ENCODE results near the gene OR51G1. TPM values are rescaled to one million over a fixed set of nuclear protein-coding genes. Genes with fewer than 3 reads are reported as not detected.

Gene OR51G1
- total and polyA plus RNA-seq, 9 donors: not detected

DNA sequence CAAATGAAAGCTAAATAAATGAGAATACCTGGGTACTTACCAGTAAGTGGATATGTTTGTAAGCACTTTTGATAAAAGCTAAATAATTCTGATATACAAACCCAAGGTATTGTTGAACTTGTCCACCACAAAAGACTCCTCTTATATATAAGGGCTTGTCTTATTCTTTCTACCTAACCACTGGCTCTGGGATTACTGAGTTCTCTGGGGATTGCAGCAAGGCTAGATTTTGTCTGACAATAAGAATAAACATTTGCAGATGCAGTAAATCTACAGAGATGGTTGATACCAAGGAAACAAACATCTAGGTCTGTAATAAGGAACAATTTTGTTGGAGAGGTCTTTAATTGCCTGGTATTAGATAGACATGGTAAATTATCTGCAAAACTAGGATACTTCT is 23.4 kb upstream of the OR51G1 start, which contains the start of gene OR51A4:
Gene OR51A4 (minus strand): TSS at position 101 of the 400 bp plus-strand sequence. CDS start 505 bp downstream, outside the sequence.
- no peaks in the 10 kb centered on the region for H3K27me3 ChIP-seq

DNA sequence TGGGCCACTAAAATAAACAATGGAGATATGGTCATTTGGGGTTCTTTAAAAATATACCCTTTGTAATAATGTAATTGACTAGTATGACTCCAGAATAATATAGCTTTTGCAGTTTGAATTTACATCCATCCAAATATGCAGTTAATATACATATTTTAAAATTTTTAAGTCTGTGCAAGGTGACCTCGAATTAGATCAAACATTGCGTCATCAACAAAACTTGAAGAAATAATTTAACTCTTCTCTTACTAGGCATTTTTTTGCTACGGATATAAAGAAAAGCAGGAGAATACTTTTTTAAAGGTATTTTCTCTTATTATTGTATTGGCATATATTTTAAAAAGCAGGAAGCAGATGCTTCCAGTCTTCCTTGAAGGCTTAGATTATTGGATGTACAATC is 12.6 kb upstream of the OR51G1 start:
- 54 to 66% (median 65%) methylated on average over 3 of the region's 3 CpGs for WGBS, 3 donors
- H3K27ac ChIP-seq: no peak overlapping the region

More for the DNA sequence above, 23.4 kb upstream of the OR51G1 start, which contains the start of gene OR51A4:
- H3K4me3 ChIP-seq: no peak within 1 kb of the TSS
- TF ChIP-seq EP300 (IDR thresholded peaks at IDR 0.05) (no peak), POLR2A (IDR thresholded peaks at IDR 0.05) (no peak)
- TF ChIP-seq, protein P1, sequence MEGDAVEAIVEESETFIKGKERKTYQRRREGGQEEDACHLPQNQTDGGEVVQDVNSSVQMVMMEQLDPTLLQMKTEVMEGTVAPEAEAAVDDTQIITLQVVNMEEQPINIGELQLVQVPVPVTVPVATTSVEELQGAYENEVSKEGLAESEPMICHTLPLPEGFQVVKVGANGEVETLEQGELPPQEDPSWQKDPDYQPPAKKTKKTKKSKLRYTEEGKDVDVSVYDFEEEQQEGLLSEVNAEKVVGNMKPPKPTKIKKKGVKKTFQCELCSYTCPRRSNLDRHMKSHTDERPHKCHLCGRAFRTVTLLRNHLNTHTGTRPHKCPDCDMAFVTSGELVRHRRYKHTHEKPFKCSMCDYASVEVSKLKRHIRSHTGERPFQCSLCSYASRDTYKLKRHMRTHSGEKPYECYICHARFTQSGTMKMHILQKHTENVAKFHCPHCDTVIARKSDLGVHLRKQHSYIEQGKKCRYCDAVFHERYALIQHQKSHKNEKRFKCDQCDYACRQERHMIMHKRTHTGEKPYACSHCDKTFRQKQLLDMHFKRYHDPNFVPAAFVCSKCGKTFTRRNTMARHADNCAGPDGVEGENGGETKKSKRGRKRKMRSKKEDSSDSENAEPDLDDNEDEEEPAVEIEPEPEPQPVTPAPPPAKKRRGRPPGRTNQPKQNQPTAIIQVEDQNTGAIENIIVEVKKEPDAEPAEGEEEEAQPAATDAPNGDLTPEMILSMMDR (IDR thresholded peaks at IDR 0.05): no peak
- H3K4me1 ChIP-seq (ENCODE audit: insufficient read depth): no peaks in the 10 kb centered on the region
- DNase-seq: no peak
- no peaks in the 10 kb centered on the region for H3K36me3 ChIP-seq
- H3K27ac ChIP-seq: no peak within 1 kb of the TSS
- intact Hi-C loops (cut with DNase I): no loop called here
- H3K9me3 ChIP-seq: no peaks in the 10 kb centered on the region

GRCh38 chr11:4932751-4933150 is 8.6 kb upstream of the OR51G1 start:
- no peak for TF ChIP-seq POLR2A (IDR thresholded peaks at IDR 0.05)
- TF ChIP-seq, protein P1 (IDR thresholded peaks at IDR 0.05): no peak
- H3K4me1 ChIP-seq (ENCODE audit: insufficient read depth): no peaks in the 10 kb centered on the region
- intact Hi-C loops (cut with DNase I): no loop called here
- no peaks in the 10 kb centered on the region for H3K27me3 ChIP-seq
- no peaks in the 10 kb centered on the region for H3K9me3 ChIP-seq
- DNase-seq: no peak
- H3K36me3 ChIP-seq: no peaks in the 10 kb centered on the region
- 65 to 86% (median 82%) methylated on average over 4 of the region's 4 CpGs for WGBS, 3 donors
- no peak overlapping the region for H3K4me3 ChIP-seq
- H3K27ac ChIP-seq: no peak overlapping the region

More for the DNA sequence above, 12.6 kb upstream of the OR51G1 start:
- TF ChIP-seq, protein P1 (IDR thresholded peaks at IDR 0.05): no peak
- TF ChIP-seq POLR2A (IDR thresholded peaks at IDR 0.05): no peak
- TF ChIP-seq EP300 (IDR thresholded peaks at IDR 0.05): no peak
- Histone ChIP-seq H3K9me3 (no peaks in the 10 kb centered on the region), H3K27me3 (no peaks in the 10 kb centered on the region), H3K4me1 (ENCODE audit: insufficient read depth) (no peaks in the 10 kb centered on the region), H3K36me3 (no peaks in the 10 kb centered on the region), H3K4me3 (no peak overlapping the region)
- intact Hi-C loops (cut with DNase I): no loop called here
- DNase-seq: no peak

DNA sequence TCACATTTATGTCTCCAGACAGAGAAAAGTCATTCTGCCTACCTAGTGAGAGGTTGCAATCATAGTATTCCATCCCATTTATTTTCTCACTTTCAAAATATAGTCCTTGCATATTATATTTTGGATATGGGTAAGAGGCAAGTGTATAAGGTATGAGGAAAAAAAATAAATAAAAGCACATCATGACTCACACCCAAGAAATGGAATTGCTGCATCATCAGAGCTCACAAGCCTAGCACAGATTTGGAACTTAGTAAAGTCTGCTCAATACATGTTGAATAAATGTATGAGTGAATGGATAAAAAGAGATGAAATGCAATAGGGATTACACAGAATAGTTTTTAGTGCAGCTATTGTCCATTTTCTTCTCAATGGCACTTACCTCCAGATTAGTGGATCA is 2.5 kb upstream of the OR51G1 start:
- no peak for DNase-seq
- Histone ChIP-seq H3K4me3 (no peak overlapping the region), H3K9me3 (no peaks in the 10 kb centered on the region), H3K4me1 (ENCODE audit: insufficient read depth) (no peaks in the 10 kb centered on the region), H3K36me3 (no peaks in the 10 kb centered on the region), H3K27ac (no peak overlapping the region), H3K27me3 (no peaks in the 10 kb centered on the region)
- TF ChIP-seq, protein P1 (IDR thresholded peaks at IDR 0.05): no peak
- TF ChIP-seq POLR2A (IDR thresholded peaks at IDR 0.05): no peak
- intact Hi-C loops (cut with DNase I): no loop called here

- Histone ChIP-seq H3K27me3 (no peaks in the 10 kb centered on the region), H3K4me3 (no peak overlapping the region), H3K36me3 (no peaks in the 10 kb centered on the region), H3K4me1 (ENCODE audit: insufficient read depth) (no peaks in the 10 kb centered on the region), H3K9me3 (no peaks in the 10 kb centered on the region), H3K27ac (no peak overlapping the region)
- no peak for DNase-seq
- TF ChIP-seq EP300 (IDR thresholded peaks at IDR 0.05) (no peak), POLR2A (IDR thresholded peaks at IDR 0.05) (no peak)
- TF ChIP-seq, protein P1 (IDR thresholded peaks at IDR 0.05): no peak
- intact Hi-C loops (cut with DNase I): no loop called here
- 33 to 51% (median 49%) methylated on average over 1 of the region's 1 CpG for WGBS, 3 donors
Observed at GRCh38 chr11:4922304-4922703, 1.8 kb downstream of the OR51G1 start.
